Keratinocyte (primary cell): ENCODE data around the gene MAP3K5. TPM values are rescaled to one million over a fixed set of nuclear protein-coding genes. Genes with fewer than 3 reads are reported as not detected.

ENCODE experiments used
- DNase-seq: peaks from one replicate; pipeline ENCODE4 v3.0.0-alpha.2; 2011; ENCODE audit warnings: low read depth, missing footprints, low spot score
- FAIRE-seq: peaks from 2 replicates; lab custom pipeline; 2011; peaks lifted over from hg19 to GRCh38; lab: Jason Lieb, UNC
- H2AFZ ChIP-seq: 2 replicates; pipeline ENCODE4 v1.6.0; 2012; ENCODE audit warnings: low read length, control low read depth, inconsistent platforms; ENCODE audit not compliant: control insufficient read depth
- H3K27ac ChIP-seq: 2 replicates; pipeline ENCODE4 v1.5.1; 2011; ENCODE audit warnings: low read length; ENCODE audit not compliant: control insufficient read depth, insufficient read depth
- H3K27me3 ChIP-seq: 3 replicates; pipeline ENCODE4 v1.6.0; 2011; ENCODE audit warnings: low read length; ENCODE audit not compliant: control insufficient read depth, insufficient read depth; ENCODE audit errors: extremely low read depth
- H3K36me3 ChIP-seq, 2 experiments: 2 replicates in 1 of 2; 3 replicates in 1 of 2; pipeline ENCODE4 v1.5.1; 2011; ENCODE audit warnings: low read length in 2 of 2, mild to moderate bottlenecking in 1 of 2; ENCODE audit not compliant: control insufficient read depth in 2 of 2, insufficient read depth in 2 of 2; ENCODE audit errors: extremely low read depth in 1 of 2
- H3K4me1 ChIP-seq: 3 replicates; pipeline ENCODE4 v1.5.1; 2011; ENCODE audit warnings: low read length; ENCODE audit not compliant: control insufficient read depth, insufficient read depth; ENCODE audit errors: extremely low read depth
- H3K4me2 ChIP-seq: 3 replicates; pipeline ENCODE4 v1.6.0; 2011; ENCODE audit warnings: low read depth, low read length; ENCODE audit not compliant: control insufficient read depth, insufficient read depth; ENCODE audit errors: extremely low read depth
- H3K4me3 ChIP-seq, 3 experiments: fragments of 200-600 bp in 1 of 3; sonication (generic) in 1 of 3; 2 replicates in 2 of 3; 3 replicates in 1 of 3; pipeline ENCODE4 v1.5.1; 2011 to 2016; ENCODE audit warnings: low read length in 3 of 3, mild to moderate bottlenecking in 3 of 3, control low read depth in 2 of 3, inconsistent platforms in 1 of 3, low read depth in 1 of 3, mixed read lengths in 1 of 3, mixed run types in 1 of 3, moderate library complexity in 1 of 3; ENCODE audit not compliant: control insufficient read depth in 2 of 3, insufficient read depth in 2 of 3; ENCODE audit errors: extremely low read depth in 1 of 3
- H3K79me2 ChIP-seq: 2 replicates; pipeline ENCODE4 v1.6.0; 2012; ENCODE audit warnings: low read length; ENCODE audit not compliant: control insufficient read depth, insufficient read depth
- H3K9ac ChIP-seq: 3 replicates; pipeline ENCODE4 v1.6.0; 2011; ENCODE audit warnings: low read length; ENCODE audit not compliant: control insufficient read depth, insufficient read depth; ENCODE audit errors: extremely low read depth
- H3K9me1 ChIP-seq: 3 replicates; pipeline ENCODE4 v1.6.0; 2011; ENCODE audit warnings: low read length; ENCODE audit not compliant: control insufficient read depth, insufficient read depth; ENCODE audit errors: extremely low read depth
- H3K9me3 ChIP-seq: 2 replicates; pipeline ENCODE4 v1.5.1; 2012; ENCODE audit warnings: low read depth, low read length; ENCODE audit not compliant: control insufficient read depth
- H4K20me1 ChIP-seq: 3 replicates; pipeline ENCODE4 v1.6.0; 2011; ENCODE audit warnings: low read length; ENCODE audit not compliant: control insufficient read depth, insufficient read depth; ENCODE audit errors: extremely low read depth
- EZH2 ChIP-seq: IDR thresholded peaks from one replicate; pipeline ENCODE4 v1.6.1; 2012; ENCODE audit warnings: inconsistent platforms, mild to moderate bottlenecking, low read length, moderate library complexity
- dilution Hi-C: fragments of 300-500 bp; cut with MboI; formaldehyde crosslinking; loops from one replicate; pipeline ENCODE4 v1.7.0; 2020; ENCODE audit warnings: low sequenced_read_pairs; ENCODE audit not compliant: extremely low pct_ligation_motif_present
- polyA plus RNA-seq, 5 experiments: library from polyadenylated mRNA; depleted of rRNA in 3 of 5; stranded (reverse) in 3 of 5; stranded (forward) in 1 of 5; unstranded in 1 of 5; fragments of >200 nt; gene quantifications; 1 replicate in 1 of 5; 2 replicates in 3 of 5; 3 replicates in 1 of 5; pipeline versions ENCODE4 v1.2.1 to v1.2.3, GENCODE V29; 2011 to 2012; ENCODE audit warnings: missing spikeins in 2 of 5, low read depth in 1 of 5, low replicate concordance in 1 of 5
- TF ChIP-seq, protein P1 (sequence below), 3 experiments: IDR thresholded peaks in 1 of 3; conservative IDR thresholded peaks in 1 of 3; optimal IDR thresholded peaks in 1 of 3; 2 replicates in 2 of 3; 3 replicates in 1 of 3; pipeline versions ENCODE3 to v1.5.1; 2011; ENCODE audit warnings: low read length in 3 of 3, mild to moderate bottlenecking in 3 of 3, moderate library complexity in 2 of 3, control low read depth in 1 of 3, inconsistent platforms in 1 of 3; ENCODE audit not compliant: insufficient read depth in 2 of 3; ENCODE audit errors: extremely low read depth in 1 of 3

MAP3K5 gene
- polyA plus RNA-seq, 1 donor (not counting 4 experiments of a cell fraction or from before 2014, with no cell fraction given): 3.4 TPM

DNA sequence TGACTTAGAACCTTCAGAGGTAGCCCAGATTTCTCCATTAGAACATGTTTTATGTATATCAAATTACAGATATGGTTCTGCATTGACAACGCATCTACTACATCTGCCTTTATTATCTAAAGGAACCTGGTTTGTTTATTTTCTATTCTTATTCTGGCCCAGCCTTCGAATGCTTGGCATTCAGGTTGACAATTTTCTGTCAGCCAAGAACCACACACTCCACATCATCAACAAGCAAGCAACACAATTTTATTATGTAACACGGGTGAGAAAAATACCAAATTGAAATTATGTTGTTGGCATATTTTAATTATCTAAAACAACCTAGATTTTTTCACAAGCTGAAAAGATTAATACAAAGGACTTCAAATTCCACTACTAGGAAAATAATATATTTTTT lies 14.6 kb downstream of the MAP3K5 start:
- no peaks in the 10 kb centered on the region for H3K9me1 ChIP-seq
- peaks cover 24% of the 10 kb centered on the region for H3K4me1 ChIP-seq
- FAIRE-seq (no peak), DNase-seq (no peak)
- no peaks in the 10 kb centered on the region for H4K20me1 ChIP-seq
- H2AFZ ChIP-seq: no peak overlapping the region
- H3K36me3 ChIP-seq: no peaks in the 10 kb centered on the region
- TF ChIP-seq EZH2: no peak
- TF ChIP-seq, protein P1, sequence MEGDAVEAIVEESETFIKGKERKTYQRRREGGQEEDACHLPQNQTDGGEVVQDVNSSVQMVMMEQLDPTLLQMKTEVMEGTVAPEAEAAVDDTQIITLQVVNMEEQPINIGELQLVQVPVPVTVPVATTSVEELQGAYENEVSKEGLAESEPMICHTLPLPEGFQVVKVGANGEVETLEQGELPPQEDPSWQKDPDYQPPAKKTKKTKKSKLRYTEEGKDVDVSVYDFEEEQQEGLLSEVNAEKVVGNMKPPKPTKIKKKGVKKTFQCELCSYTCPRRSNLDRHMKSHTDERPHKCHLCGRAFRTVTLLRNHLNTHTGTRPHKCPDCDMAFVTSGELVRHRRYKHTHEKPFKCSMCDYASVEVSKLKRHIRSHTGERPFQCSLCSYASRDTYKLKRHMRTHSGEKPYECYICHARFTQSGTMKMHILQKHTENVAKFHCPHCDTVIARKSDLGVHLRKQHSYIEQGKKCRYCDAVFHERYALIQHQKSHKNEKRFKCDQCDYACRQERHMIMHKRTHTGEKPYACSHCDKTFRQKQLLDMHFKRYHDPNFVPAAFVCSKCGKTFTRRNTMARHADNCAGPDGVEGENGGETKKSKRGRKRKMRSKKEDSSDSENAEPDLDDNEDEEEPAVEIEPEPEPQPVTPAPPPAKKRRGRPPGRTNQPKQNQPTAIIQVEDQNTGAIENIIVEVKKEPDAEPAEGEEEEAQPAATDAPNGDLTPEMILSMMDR (optimal IDR thresholded peaks at IDR 0.05 in 1 of 3, IDR thresholded peaks at IDR 0.05 in 1 of 3, conservative IDR thresholded peaks at IDR 0.05 in 1 of 3; ENCODE audit: extremely low read depth in 1 of 3, insufficient read depth in 2 of 3, low read length in 3 of 3): no peak
- no peaks in the 10 kb centered on the region for H3K27me3 ChIP-seq
- no peaks in the 10 kb centered on the region for H3K9me3 ChIP-seq
- no peaks in the 10 kb centered on the region for H3K79me2 ChIP-seq
- H3K27ac ChIP-seq: no peak overlapping the region
- H3K9ac ChIP-seq: no peak overlapping the region
- dilution Hi-C loops: no loop called here
- no peak overlapping the region for H3K4me2 ChIP-seq
- no peak overlapping the region for H3K4me3 ChIP-seq

DNA sequence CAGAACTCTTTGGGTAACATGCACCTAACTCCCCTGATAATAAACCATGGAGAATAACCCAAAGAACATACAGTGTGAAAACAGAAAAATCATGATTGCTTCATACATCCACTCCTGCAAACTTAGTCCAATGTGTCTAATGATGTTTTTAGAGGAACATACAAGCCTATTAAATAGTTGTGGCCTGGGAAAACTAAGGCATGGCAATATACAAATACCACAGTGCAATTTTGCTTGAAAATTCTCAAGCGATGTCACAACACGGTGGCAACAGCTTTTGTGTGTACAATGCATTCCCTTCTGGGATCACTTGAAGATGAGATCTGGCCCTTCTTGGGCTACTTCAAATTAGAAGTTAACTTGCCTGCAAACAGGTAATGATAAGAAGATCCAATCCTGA lies 16.7 kb downstream of the MAP3K5 start:
- dilution Hi-C loops: no loop called here
- Histone ChIP-seq H3K36me3 (no peaks in the 10 kb centered on the region), H3K79me2 (no peaks in the 10 kb centered on the region), H3K9me3 (no peaks in the 10 kb centered on the region), H2AFZ (no peak overlapping the region), H3K4me1 (peaks cover 11% of the 10 kb centered on the region), H3K4me3 (no peak overlapping the region), H4K20me1 (no peaks in the 10 kb centered on the region), H3K9ac (no peak overlapping the region), H3K4me2 (no peak overlapping the region), H3K27me3 (no peaks in the 10 kb centered on the region), H3K27ac (no peak overlapping the region), H3K9me1 (no peaks in the 10 kb centered on the region)
- no peak for TF ChIP-seq EZH2
- TF ChIP-seq, protein P1 (optimal IDR thresholded peaks at IDR 0.05 in 1 of 3, IDR thresholded peaks at IDR 0.05 in 1 of 3, conservative IDR thresholded peaks at IDR 0.05 in 1 of 3; ENCODE audit: extremely low read depth in 1 of 3, insufficient read depth in 2 of 3, low read length in 3 of 3): no peak
- DNase-seq (no peak), FAIRE-seq (no peak)
